Motor neuron (in vitro differentiated cells): ENCODE data around the gene NINJ2. TPM values are rescaled to one million over a fixed set of nuclear protein-coding genes. Genes with fewer than 3 reads are reported as not detected.
"Not testable (repeated sequence)": the region's sequence is repeated elsewhere in the genome, so short reads cannot be mapped to it uniquely, and the experiment has no call there.

Source experiments
- ATAC-seq, 8 experiments: fragments of 200-7000 bp; cut with Tn5 transposase; replicated peaks in 6 of 8; 2 replicates each; pipeline ENCODE4 v1.8.0; 2021; ENCODE audit warnings: mild to moderate bottlenecking in 8 of 8, moderate library complexity in 8 of 8
- H3K27ac ChIP-seq, 2 donors: fragments of 250-450 bp; sonication (Bioruptor Pico); 2 replicates each; pipeline ENCODE4 v1.9.0; 2021; ENCODE audit warnings: antibody characterized with exemption in 2 of 2, mild to moderate bottlenecking in 2 of 2, moderate library complexity in 1 of 2
- H3K4me1 ChIP-seq, 2 donors: fragments of 250-450 bp; sonication (Bioruptor Pico); replicated peaks in 1 of 2; 2 replicates each; pipeline ENCODE4 v1.6.1; 2021; ENCODE audit warnings: antibody characterized with exemption in 2 of 2, mild to moderate bottlenecking in 2 of 2, moderate library complexity in 1 of 2
- H3K4me3 ChIP-seq, 5 donors: fragments of 250-450 bp; sonication (Bioruptor Pico); 2 replicates each; pipeline ENCODE4 v1.9.0; 2021; ENCODE audit warnings: antibody characterized with exemption in 5 of 5, mild to moderate bottlenecking in 5 of 5, moderate library complexity in 4 of 5
- WGBS, 10 experiments: fragments of 450-650 bp; shearing (Covaris generic); methylation state at CpG; one replicate each; pipeline ENCODE4 v1.0.0; 2022; 5-methylcytosine and 5-hydroxymethylcytosine counted together
- in situ Hi-C, 9 experiments: fragments of 400-800 bp; cut with MboI; loops; one replicate each; pipeline ENCODE4 v1.15.0; 2021; ENCODE audit warnings: low sequenced_read_pairs in 9 of 9, low pct_unique_long_range_greater_than_20kb in 2 of 9; ENCODE audit not compliant: unreplicated experiment in 9 of 9
- total RNA-seq, 8 experiments: library from RNA; unstranded; fragments of 300-600 nt; gene quantifications; 2 replicates each; pipeline versions ENCODE4 v1.2.3 to v1.2.4, GENCODE V29; 2022

Gene NINJ2
- 1 to 10 TPM in 1 of 8 experiments, under 1 TPM in 6, not detected in 1; 0.21 to 4.5 (median 0.54) TPM for total RNA-seq

- ATAC-seq: peak in 3 of 8 experiments; percentile 24 to 40 (median 25)
- no peak within 1 kb of the TSS for H3K4me3 ChIP-seq
- no peak within 1 kb of the TSS for H3K27ac ChIP-seq
- no peaks in the 10 kb centered on the region for H3K4me1 ChIP-seq
- in situ Hi-C loops: no loop called here
- 4 to 94% (median 62%) methylated on average over 1 to 8 of the region's 17 CpGs; no CpG with 5 or more reads in 2 of the 10 experiments for WGBS, 10 experiments
Measured at GRCh38 chr12:663293-663871, at the start of gene NINJ2. Gene NINJ2, minus strand, starts transcription at chr12:663445. Its CDS starts 85 bp downstream, at chr12:663360.

- Histone ChIP-seq H3K4me3 (no peak overlapping the region), H3K4me1 (peaks cover 0 to 6% of the 10 kb centered on the region in 2 donors), H3K27ac (no peak overlapping the region)
- 40 to 100% (median 68%) methylated on average over 1 to 7 of the region's 8 CpGs; no CpG with 5 or more reads in 1 of the 10 experiments for WGBS, 10 experiments
- peak in 7 of 8 experiments; percentile 36 to 95 (median 63) for ATAC-seq
- in situ Hi-C loops: no loop called here
Measured at GRCh38 chr12:712172-712863, 49.1 kb upstream of the NINJ2 start.

GRCh38 chr12:709455-710020 lies 46.3 kb upstream of the NINJ2 start:
- no peak overlapping the region for H3K27ac ChIP-seq
- H3K4me3 ChIP-seq: no peak overlapping the region
- H3K4me1 ChIP-seq: peaks cover 0 to 6% of the 10 kb centered on the region in 2 donors
- in situ Hi-C loops: no loop called here
- 20 to 100% (median 66%) methylated on average over 1 to 6 of the region's 7 CpGs; no CpG with 5 or more reads in 1 of the 10 experiments for WGBS, 10 experiments
- ATAC-seq: peak in 3 of 8 experiments; percentile 29 to 58 (median 45)

- H3K27ac ChIP-seq, in situ Hi-C loops, ATAC-seq, H3K4me3 ChIP-seq, H3K4me1 ChIP-seq: not testable (repeated sequence)
- 100% methylated on average over 1 of the region's 3 CpGs; no CpG with 5 or more reads in 9 of the 10 experiments for WGBS, 10 experiments
Measured at GRCh38 chr12:708084-708483, 44.8 kb upstream of the NINJ2 start.

GRCh38 chr12:704516-705242 lies 41.4 kb upstream of the NINJ2 start:
- Histone ChIP-seq H3K27ac (no peak overlapping the region), H3K4me1 (peaks cover 0 to 5% of the 10 kb centered on the region in 2 donors), H3K4me3 (no peak overlapping the region)
- in situ Hi-C loops: no loop called here
- WGBS, 10 experiments: 20 to 100% (median 82%) methylated on average over 1 to 5 of the region's 5 CpGs
- no peak for ATAC-seq

- no peak overlapping the region for H3K27ac ChIP-seq
- WGBS, 10 experiments: 20 to 100% (median 75%) methylated on average over 1 to 11 of the region's 11 CpGs
- ATAC-seq: peak in 2 of 8 experiments; percentile 39 to 42
Measured at GRCh38 chr12:701896-702539, 38.8 kb upstream of the NINJ2 start.

GRCh38 chr12:700016-700415 lies 36.8 kb upstream of the NINJ2 start:
- no peak overlapping the region for H3K4me3 ChIP-seq
- no peak overlapping the region for H3K27ac ChIP-seq
- WGBS, 10 experiments: 20 to 100% (median 47%) methylated on average over 1 to 4 of the region's 4 CpGs
- in situ Hi-C loops: no loop called here
- peaks cover 0 to 5% of the 10 kb centered on the region in 2 donors for H3K4me1 ChIP-seq
- no peak for ATAC-seq

More at GRCh38 chr12:701896-702539, 38.8 kb upstream of the NINJ2 start:
- no peak overlapping the region for H3K4me3 ChIP-seq
- H3K4me1 ChIP-seq: peaks cover 0 to 5% of the 10 kb centered on the region in 2 donors
- in situ Hi-C loops: no loop called here

- H3K27ac ChIP-seq, H3K4me3 ChIP-seq, ATAC-seq, in situ Hi-C loops, H3K4me1 ChIP-seq: not testable (repeated sequence)
- WGBS, 10 experiments: 25 to 90% (median 82%) methylated on average over 1 to 4 of the region's 4 CpGs; no CpG with 5 or more reads in 2 of the 10 experiments
Measured at GRCh38 chr12:698222-698621, 35.0 kb upstream of the NINJ2 start.

GRCh38 chr12:697481-697880 lies 34.2 kb upstream of the NINJ2 start:
- no peak overlapping the region for H3K27ac ChIP-seq
- 14 to 100% (median 98%) methylated on average over 1 to 2 of the region's 2 CpGs; no CpG with 5 or more reads in 2 of the 10 experiments for WGBS, 10 experiments
- H3K4me3 ChIP-seq: no peak overlapping the region
- H3K4me1 ChIP-seq: peaks cover 0 to 5% of the 10 kb centered on the region in 2 donors
- in situ Hi-C loops: no loop called here
- ATAC-seq: no peak

GRCh38 chr12:694734-695503 lies 31.7 kb upstream of the NINJ2 start:
- 67 to 100% (median 96%) methylated on average over 4 to 26 of the region's 27 CpGs for WGBS, 10 experiments
- ATAC-seq: no peak
- in situ Hi-C loops: no loop called here
- H3K4me1 ChIP-seq: no peaks in the 10 kb centered on the region
- no peak overlapping the region for H3K4me3 ChIP-seq
- no peak overlapping the region for H3K27ac ChIP-seq

- H3K4me1 ChIP-seq: no peaks in the 10 kb centered on the region
- in situ Hi-C loops: no loop called here
- peak in 3 of 8 experiments; percentile 29 to 79 (median 58) for ATAC-seq
- no peak overlapping the region for H3K4me3 ChIP-seq
- 46 to 100% (median 86%) methylated on average over 1 to 7 of the region's 7 CpGs; no CpG with 5 or more reads in 3 of the 10 experiments for WGBS, 10 experiments
- H3K27ac ChIP-seq: no peak overlapping the region
Measured at GRCh38 chr12:693934-694533, 30.8 kb upstream of the NINJ2 start.
